Umbilical cord (tissue), 2 donors: ENCODE measurements around the gene RDH11. TPM values are rescaled to one million over a fixed set of nuclear protein-coding genes. Genes with fewer than 3 reads are reported as not detected.
A peak's percentile ranks its signal among the peaks of the same experiment; 100 is the strongest.
"Not testable (repeated sequence)": the region's sequence is repeated elsewhere in the genome, so short reads cannot be mapped to it uniquely, and the experiment has no call there.

Source experiments
- DNase-seq: peaks from one replicate; pipeline ENCODE4 v3.0.0-alpha.2; 2015; ENCODE audit warnings: low spot score
- total RNA-seq: library from RNA; depleted of rRNA; stranded (reverse); fragments of >200 nt; gene quantifications from one replicate; pipeline ENCODE4 v1.2.3, GENCODE V29; 2014; ENCODE audit warnings: low replicate concordance; ENCODE audit not compliant: insufficient read depth

RDH11 gene
- total RNA-seq, result 64.8 TPM

GRCh38 chr14:67695394-67695949 is at the start of gene RDH11:
Gene RDH11 (minus strand): TSS chr14:67695764. CDS start chr14:67695703, 61 bp downstream.
- peak; percentile 97 for DNase-seq

GRCh38 chr14:67744046-67744445 is 48.5 kb upstream of the RDH11 start:
- no peak for DNase-seq

GRCh38 chr14:67738740-67739504 is 43.4 kb upstream of the RDH11 start:
- no peak for DNase-seq

- no peak for DNase-seq
Measured at GRCh38 chr14:67736771-67737170, 41.2 kb upstream of the RDH11 start.

GRCh38 chr14:67735336-67736147 is 40.0 kb upstream of the RDH11 start:
- DNase-seq, result no peak

- DNase-seq, result no peak
Measured at GRCh38 chr14:67734675-67735074, 39.1 kb upstream of the RDH11 start.

- no peak for DNase-seq
Measured at GRCh38 chr14:67733616-67734015, 38.1 kb upstream of the RDH11 start.

GRCh38 chr14:67729072-67729885 is 33.7 kb upstream of the RDH11 start:
- no peak for DNase-seq

- DNase-seq, result no peak
Measured at GRCh38 chr14:67728258-67728657, 32.7 kb upstream of the RDH11 start.

- no peak for DNase-seq
Measured at GRCh38 chr14:67727361-67727760, 31.8 kb upstream of the RDH11 start.

- DNase-seq, result no peak
Measured at GRCh38 chr14:67725171-67725570, 29.6 kb upstream of the RDH11 start.

GRCh38 chr14:67722293-67722692 is 26.7 kb upstream of the RDH11 start:
- peak; percentile 91 for DNase-seq

GRCh38 chr14:67721875-67722274 is 26.3 kb upstream of the RDH11 start:
- DNase-seq, result no peak

GRCh38 chr14:67719866-67720265 is 24.3 kb upstream of the RDH11 start:
- no peak for DNase-seq

- not testable (repeated sequence) for DNase-seq
Measured at GRCh38 chr14:67719385-67719784, 23.8 kb upstream of the RDH11 start.

GRCh38 chr14:67718265-67718664 is 22.7 kb upstream of the RDH11 start:
- DNase-seq, result no peak

GRCh38 chr14:67717048-67717447 is 21.5 kb upstream of the RDH11 start:
- no peak for DNase-seq

- no peak for DNase-seq
Measured at GRCh38 chr14:67710209-67710608, 14.6 kb upstream of the RDH11 start.

GRCh38 chr14:67709796-67710195 is 14.2 kb upstream of the RDH11 start:
- not testable (repeated sequence) for DNase-seq

GRCh38 chr14:67709346-67709745 is 13.8 kb upstream of the RDH11 start:
- DNase-seq, result not testable (repeated sequence)

- DNase-seq, result no peak
Measured at GRCh38 chr14:67705211-67705610, 9.6 kb upstream of the RDH11 start.
